Liver (tissue), 3 donors: ENCODE results near the gene SLC2A14.

Experiments used
- ATF3 ChIP-seq: IDR thresholded peaks from 2 replicates; pipeline ENCODE4 v1.6.1; 2016; ENCODE audit warnings: antibody characterized with exemption
- FOXA1 ChIP-seq: IDR thresholded peaks from 2 replicates; pipeline ENCODE4 v1.6.1; 2016; ENCODE audit warnings: antibody characterized with exemption
- NR2F2 ChIP-seq: IDR thresholded peaks from 2 replicates; pipeline ENCODE4 v1.6.1; 2016; ENCODE audit warnings: antibody characterized with exemption
- RAD21 ChIP-seq, 2 donors: IDR thresholded peaks; 2 replicates each; pipeline ENCODE4 v1.6.1; 2016; ENCODE audit warnings: antibody characterized with exemption in 2 of 2, mild to moderate bottlenecking in 2 of 2
- REST ChIP-seq: IDR thresholded peaks from 2 replicates; pipeline ENCODE4 v1.6.1; 2016; ENCODE audit warnings: antibody characterized with exemption, mild to moderate bottlenecking
- RXRA ChIP-seq, 2 donors: IDR thresholded peaks; 2 replicates each; pipeline ENCODE4 v1.6.1; 2017 to 2018; ENCODE audit warnings: antibody characterized with exemption in 2 of 2, mild to moderate bottlenecking in 1 of 2
- SP1 ChIP-seq: IDR thresholded peaks from 2 replicates; pipeline ENCODE4 v1.6.1; 2018; ENCODE audit warnings: antibody characterized with exemption, mild to moderate bottlenecking
- YY1 ChIP-seq: IDR thresholded peaks from 2 replicates; pipeline ENCODE4 v1.6.1; 2016; ENCODE audit warnings: antibody characterized with exemption, mild to moderate bottlenecking
- ZBTB33 ChIP-seq: IDR thresholded peaks from 2 replicates; pipeline ENCODE4 v1.6.1; 2016; ENCODE audit warnings: antibody characterized with exemption
- TF ChIP-seq, protein P1 (sequence below): fragments of 150-350 bp; IDR thresholded peaks from 2 replicates; pipeline ENCODE4 v1.5.1; 2017; ENCODE audit warnings: improper control_type of control experiment, low read depth, low read length; ENCODE audit not compliant: missing input control
- TF ChIP-seq, protein P2 (sequence below): IDR thresholded peaks from 2 replicates; pipeline ENCODE4 v1.6.1; 2016; ENCODE audit warnings: antibody characterized with exemption
- donor health status: healthy.
- donor health status: healthy.

GRCh38 chr12:7859552-7859951 is 13.2 kb downstream of the SLC2A14 start:
- TF ChIP-seq, protein P1, sequence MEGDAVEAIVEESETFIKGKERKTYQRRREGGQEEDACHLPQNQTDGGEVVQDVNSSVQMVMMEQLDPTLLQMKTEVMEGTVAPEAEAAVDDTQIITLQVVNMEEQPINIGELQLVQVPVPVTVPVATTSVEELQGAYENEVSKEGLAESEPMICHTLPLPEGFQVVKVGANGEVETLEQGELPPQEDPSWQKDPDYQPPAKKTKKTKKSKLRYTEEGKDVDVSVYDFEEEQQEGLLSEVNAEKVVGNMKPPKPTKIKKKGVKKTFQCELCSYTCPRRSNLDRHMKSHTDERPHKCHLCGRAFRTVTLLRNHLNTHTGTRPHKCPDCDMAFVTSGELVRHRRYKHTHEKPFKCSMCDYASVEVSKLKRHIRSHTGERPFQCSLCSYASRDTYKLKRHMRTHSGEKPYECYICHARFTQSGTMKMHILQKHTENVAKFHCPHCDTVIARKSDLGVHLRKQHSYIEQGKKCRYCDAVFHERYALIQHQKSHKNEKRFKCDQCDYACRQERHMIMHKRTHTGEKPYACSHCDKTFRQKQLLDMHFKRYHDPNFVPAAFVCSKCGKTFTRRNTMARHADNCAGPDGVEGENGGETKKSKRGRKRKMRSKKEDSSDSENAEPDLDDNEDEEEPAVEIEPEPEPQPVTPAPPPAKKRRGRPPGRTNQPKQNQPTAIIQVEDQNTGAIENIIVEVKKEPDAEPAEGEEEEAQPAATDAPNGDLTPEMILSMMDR = no peak
- no peak for TF ChIP-seq ZBTB33
- TF ChIP-seq REST = no peak
- no peak for TF ChIP-seq NR2F2
- TF ChIP-seq, protein P2, sequence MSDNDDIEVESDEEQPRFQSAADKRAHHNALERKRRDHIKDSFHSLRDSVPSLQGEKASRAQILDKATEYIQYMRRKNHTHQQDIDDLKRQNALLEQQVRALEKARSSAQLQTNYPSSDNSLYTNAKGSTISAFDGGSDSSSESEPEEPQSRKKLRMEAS = no peak
- TF ChIP-seq SP1 = no peak
- TF ChIP-seq FOXA1 = no peak
- TF ChIP-seq ATF3 = no peak
- no peak for TF ChIP-seq RAD21 (IDR thresholded peaks at IDR 0.05)
- no peak for TF ChIP-seq RXRA (IDR thresholded peaks at IDR 0.05)
- TF ChIP-seq YY1 = no peak
